Choroid plexus epithelial cell (primary cell): ENCODE measurements around the gene MON1A.
A peak's percentile ranks its signal among the peaks of the same experiment; 100 is the strongest.

Experiments
- DNase-seq: peaks from one replicate; pipeline ENCODE4 v3.0.0-alpha.2; 2010; ENCODE audit warnings: low read depth
- H3K4me3 ChIP-seq: 2 replicates; pipeline ENCODE4 v1.5.1; 2011; ENCODE audit warnings: low read depth, mild to moderate bottlenecking, control low read depth, low read length, moderate library complexity
- TF ChIP-seq, protein P1 (sequence below): conservative IDR thresholded peaks from 2 replicates; pipeline ENCODE4 v1.5.1; 2011; ENCODE audit warnings: low read depth, mild to moderate bottlenecking, control low read depth, inconsistent platforms, low read length, moderate library complexity

MON1A gene

DNA sequence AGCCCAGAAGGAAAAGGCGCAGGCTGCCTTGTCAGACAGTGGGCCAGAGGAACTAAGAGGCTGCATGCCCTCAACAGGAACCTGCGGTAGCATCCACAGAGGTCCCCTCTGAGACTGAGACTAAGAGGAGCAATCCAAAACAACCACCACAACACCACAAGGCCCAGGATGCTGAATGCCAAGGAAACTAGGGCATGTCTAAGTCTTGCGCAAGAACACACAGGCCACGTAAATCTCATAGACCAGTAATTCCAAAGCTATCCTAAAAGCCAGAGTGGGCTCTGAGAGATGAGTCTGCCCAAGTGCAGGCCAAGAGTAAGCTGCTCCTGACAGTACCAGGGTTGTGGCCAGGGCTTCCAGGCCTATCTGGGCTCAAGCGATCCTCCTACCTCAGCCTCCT, 12.9 kb downstream of the MON1A start:
- DNase-seq, result peak; percentile 31
- H3K4me3 ChIP-seq, result no peak overlapping the region

GRCh38 chr3:49914906-49915305, 14.7 kb downstream of the MON1A start:
- H3K4me3 ChIP-seq, result no peak overlapping the region
- no peak for DNase-seq
- TF ChIP-seq, protein P1, sequence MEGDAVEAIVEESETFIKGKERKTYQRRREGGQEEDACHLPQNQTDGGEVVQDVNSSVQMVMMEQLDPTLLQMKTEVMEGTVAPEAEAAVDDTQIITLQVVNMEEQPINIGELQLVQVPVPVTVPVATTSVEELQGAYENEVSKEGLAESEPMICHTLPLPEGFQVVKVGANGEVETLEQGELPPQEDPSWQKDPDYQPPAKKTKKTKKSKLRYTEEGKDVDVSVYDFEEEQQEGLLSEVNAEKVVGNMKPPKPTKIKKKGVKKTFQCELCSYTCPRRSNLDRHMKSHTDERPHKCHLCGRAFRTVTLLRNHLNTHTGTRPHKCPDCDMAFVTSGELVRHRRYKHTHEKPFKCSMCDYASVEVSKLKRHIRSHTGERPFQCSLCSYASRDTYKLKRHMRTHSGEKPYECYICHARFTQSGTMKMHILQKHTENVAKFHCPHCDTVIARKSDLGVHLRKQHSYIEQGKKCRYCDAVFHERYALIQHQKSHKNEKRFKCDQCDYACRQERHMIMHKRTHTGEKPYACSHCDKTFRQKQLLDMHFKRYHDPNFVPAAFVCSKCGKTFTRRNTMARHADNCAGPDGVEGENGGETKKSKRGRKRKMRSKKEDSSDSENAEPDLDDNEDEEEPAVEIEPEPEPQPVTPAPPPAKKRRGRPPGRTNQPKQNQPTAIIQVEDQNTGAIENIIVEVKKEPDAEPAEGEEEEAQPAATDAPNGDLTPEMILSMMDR, result no peak

More for the DNA sequence above, 12.9 kb downstream of the MON1A start:
- TF ChIP-seq, protein P1, result no peak

GRCh38 chr3:49912881-49913281, 16.7 kb downstream of the MON1A start:
- DNase-seq, result no peak
- TF ChIP-seq, protein P1, result no peak
- no peak overlapping the region for H3K4me3 ChIP-seq

GRCh38 chr3:49911611-49912010, 18.0 kb downstream of the MON1A start:
- TF ChIP-seq, protein P1, result no peak
- DNase-seq, result no peak
- no peak overlapping the region for H3K4me3 ChIP-seq

GRCh38 chr3:49911124-49911420, 18.5 kb downstream of the MON1A start:
- DNase-seq, result no peak
- H3K4me3 ChIP-seq, result no peak overlapping the region
- TF ChIP-seq, protein P1, result no peak

DNA sequence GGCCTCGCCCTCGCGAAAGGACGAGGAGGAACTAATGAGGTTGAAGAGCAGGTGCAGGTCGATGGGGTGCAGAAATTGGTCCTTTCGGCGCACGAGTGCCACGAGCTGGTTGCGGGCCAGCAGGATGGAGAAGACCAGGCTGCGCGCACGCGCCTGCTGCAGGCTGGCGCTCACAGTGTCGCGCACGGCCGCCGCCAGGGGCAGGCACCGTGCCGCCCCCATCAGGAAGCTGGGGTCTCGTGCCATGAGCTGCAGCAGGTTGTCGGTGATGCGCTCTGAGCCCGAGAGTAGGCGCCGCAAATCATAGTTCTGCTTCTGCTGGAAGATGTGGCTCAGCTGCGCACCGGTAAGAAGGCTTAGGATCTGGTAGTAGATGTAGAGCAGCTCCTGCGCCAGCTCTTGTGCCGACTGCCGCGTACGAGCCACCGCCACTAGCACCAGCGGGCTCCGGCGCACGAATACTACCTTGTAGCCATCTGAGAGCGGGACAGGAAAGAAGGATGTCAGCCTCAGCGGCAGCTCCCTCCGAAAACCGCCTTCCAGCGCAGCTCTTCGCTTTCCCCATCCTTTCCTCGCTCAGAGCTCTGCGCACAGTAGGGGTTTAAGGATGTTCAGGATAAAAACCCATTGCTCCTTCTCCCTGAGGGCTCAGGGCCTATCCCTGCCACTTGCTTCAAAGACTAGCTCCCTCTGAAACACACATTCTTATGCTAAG, 19.0 kb downstream of the MON1A start:
- TF ChIP-seq, protein P1, result no peak
- DNase-seq, result no peak
- H3K4me3 ChIP-seq, result no peak overlapping the region

GRCh38 chr3:49908373-49909199, 21.0 kb downstream of the MON1A start:
- H3K4me3 ChIP-seq, result no peak overlapping the region
- peak; percentile 22 for DNase-seq
- TF ChIP-seq, protein P1, result no peak
